ENCODE results near the gene QSER1.
A peak's percentile ranks its signal among the peaks of the same experiment; 100 is the strongest.
"Not testable (repeated sequence)": the region's sequence is repeated elsewhere in the genome, so short reads cannot be mapped to it uniquely, and the experiment has no call there.

QSER1 gene

DNA sequence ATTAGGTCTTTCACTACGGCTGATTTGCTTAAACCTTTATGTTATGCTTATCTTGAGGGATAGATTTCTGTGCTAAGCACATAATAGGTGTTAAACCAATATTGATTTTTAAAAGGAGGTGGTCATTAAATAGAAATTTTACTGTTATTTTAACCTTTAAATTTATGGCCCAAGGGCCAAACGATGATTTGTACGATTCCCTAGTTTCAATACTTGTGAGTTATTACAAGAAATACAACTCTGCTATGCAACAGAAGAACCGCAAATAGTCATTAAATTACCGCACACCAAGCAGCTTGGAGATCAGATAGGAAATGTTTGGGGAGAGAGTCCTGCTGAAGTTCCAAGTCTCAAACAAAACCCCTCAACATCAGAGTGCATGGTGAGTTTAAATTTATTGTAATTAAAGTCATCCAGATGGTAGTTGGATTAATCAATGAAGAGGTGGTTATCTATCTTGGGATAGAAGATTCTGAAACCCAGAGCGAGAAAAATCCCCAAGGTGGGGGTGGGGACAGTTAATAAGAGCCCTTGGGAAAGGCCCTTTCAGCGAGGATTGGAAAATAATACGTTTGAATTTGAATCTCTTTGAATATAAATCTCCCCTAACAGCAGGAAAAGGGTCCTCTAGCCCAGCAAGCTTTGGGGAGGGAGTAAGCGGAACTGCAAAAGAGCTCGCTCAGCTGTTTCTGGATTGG, 805 bp upstream of the QSER1 start:
- DNase-seq = peak; percentile 50

DNA sequence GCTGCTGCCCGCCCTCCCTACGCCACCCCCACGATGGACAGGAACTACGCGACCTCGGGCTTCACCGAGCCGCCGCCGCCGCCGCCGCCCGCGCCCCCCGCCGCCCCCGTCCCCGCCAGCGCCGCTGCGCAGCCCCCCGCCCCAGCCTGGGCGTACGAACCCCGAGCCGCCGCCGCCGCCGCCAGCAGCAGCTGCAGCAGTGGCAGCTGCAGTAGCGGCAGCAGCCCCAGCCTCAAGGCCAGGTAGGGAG, 407 bp downstream of the QSER1 start:
- DNase-seq = no peak

DNA sequence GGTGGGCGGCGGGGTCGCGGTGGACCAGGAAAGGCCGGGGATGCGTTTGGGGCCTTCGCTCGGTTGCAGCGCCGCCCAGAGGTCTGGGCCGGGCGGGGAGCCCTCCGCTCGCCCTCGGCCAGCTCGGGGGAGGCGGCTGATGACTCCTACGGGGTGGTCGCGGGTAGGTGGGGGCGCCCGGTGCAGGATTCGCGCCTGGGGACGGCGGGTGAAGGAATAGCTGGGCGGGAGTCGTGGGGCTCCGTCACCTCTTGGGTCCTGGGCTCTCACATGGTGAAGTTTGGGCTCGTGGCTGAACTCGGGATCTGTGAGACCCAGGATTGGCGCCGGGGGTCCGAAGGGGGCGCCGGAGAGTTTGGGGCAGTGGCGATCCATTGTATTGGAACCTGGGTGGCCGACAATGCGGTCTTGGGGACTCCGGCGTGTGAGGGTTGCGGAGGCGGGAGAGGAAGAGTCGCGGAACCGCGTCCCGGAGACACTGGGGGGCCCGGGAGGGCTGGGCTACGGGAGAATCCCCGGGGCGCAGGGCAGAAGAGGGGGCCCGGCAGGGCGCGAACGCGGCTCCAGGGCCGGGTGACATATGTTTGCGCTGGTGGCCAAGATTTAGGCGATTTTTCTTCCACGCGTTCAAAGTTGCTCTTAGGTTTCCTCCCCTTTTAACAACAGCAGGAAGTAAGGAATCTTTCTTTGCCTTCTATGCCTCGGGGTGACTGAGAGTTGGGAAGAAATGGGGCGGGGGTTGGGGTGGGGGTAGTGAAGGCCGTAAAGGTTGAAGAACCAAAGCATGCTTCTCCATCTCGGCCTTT, 935 bp downstream of the QSER1 start:
- peak; percentile 43 for DNase-seq

DNA sequence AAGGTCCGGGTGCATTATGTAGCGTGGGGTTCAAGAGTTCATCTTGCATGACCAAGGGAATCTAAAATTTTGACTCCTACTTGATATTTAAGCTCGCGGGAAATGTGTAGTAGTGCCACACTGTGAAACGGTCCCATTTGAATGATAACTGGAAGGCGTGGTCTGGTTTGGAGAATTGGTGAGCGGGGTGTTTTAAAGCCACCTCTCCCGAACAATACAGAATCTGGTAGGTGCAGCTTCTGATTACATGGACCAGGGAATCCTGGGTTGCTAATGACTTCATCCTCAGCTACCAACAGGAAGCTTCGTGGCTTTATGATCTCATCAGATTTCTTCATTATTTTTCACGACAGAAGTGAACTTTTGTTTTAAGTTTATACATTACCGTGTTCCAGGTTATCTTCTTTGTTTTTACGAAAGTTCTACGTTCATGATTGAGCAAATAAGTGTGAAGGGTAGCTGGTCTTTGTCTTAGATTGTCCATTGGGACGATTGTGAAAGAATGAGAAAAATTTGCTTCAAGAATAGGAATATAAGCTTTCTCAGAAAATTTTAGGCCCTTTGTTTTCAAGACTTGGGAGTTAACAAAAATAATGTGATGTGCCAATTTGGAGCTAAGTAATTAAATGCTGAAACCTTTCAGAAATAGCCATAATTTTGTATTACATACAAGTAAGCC, 1.7 kb downstream of the QSER1 start:
- peak; percentile 89 for DNase-seq

DNA sequence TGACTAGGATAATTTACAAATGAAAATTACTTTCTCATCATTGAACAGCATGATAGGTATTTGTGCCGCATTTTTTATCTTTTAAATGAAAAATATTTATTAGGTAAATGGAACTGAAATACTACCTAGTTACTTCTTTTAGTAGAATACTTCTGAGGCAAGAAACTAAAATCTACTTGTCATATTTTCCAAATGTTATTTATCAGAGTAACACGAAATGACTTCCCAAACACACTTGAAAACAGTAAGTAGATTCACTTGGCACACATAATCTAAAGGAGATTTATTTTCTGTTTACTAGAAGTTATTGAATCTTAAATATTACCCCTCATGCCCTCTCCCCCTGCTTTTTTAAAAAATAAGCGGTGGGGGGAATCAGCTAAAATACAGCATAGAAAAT, 2.3 kb downstream of the QSER1 start:
- DNase-seq = no peak

DNA sequence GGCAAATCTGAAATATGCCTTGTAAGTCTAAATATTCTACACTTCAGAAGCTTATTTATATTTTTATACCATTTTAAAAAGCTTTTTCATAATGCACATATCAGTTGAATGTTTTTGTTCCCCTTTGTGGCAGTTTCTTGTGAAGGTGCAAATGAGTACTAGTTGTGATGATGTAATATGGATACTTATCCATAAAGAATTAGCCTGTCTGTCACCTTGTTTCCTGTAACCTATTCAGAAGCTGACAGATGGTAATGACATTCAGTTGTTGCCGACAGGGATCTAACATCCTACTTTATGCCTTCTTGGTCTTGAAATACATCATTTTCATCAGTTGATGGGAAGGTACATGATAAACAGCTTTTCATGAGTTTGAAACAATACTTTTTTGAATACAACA, 2.9 kb downstream of the QSER1 start:
- no peak for DNase-seq

DNA sequence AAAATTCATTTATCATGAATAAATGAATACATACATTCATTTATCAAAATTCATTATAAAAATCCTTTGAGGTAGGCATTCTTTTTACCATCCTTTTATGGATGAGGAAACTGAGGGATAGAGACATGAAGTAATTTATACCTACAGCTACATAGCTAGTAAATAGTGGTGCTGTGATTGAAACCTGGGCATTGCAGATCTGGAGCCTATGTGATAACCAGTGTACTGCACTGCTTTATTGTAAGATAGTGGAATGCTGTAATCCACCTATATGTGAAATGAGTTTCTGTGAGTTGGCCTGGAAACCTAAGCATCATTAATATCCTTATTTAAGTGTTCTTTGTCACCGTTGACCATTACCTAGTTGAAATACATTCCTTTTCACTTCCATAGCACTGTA, 4.5 kb downstream of the QSER1 start:
- DNase-seq = no peak

DNA sequence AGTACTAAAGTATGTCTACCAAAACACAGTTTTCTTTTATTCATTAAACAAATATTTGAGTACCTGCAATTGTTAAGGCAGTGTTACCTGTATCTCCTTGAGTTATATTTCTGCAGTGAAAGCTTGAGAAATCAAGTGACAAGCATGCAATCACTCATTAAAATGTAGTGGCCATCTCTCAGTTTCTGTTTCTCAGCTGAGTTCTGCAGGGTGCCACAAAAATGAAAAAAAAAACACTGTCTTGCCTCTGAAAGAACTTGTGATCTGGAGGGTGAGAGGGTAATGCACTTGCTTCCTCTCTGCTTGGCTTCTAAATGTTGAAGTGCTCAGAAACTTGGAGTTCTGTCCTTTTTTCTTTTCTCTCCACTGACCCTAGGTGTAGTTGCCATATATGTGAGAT, 6.8 kb downstream of the QSER1 start:
- no peak for DNase-seq

DNA sequence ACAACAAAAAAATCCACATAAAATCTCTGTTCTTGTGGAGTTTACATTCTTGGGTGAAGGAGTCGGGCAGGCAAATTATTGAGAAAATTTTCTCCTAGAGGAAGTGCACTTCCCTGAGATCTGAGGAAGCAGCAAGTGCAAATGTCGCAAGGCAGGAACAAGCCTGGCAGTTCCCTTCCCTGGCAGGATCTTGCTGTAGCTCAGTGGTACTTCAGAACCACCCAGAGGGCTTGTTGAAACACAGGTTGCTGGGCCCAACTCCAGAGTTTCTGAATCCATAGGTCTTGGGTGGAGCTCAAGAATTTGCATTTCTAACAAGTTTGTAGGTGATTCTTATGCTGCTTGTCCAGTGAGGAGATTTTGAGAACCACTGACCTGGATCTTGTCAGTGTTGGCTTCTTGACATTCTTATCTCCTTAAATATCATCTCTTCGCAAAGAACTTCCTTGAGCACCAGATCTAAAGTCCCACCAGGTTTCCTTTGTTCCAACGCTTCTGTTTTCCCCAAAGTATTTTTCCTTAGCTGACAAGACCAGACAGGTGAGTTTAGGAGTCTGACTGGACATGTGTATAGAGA, 9.6 kb downstream of the QSER1 start:
- DNase-seq = no peak

DNA sequence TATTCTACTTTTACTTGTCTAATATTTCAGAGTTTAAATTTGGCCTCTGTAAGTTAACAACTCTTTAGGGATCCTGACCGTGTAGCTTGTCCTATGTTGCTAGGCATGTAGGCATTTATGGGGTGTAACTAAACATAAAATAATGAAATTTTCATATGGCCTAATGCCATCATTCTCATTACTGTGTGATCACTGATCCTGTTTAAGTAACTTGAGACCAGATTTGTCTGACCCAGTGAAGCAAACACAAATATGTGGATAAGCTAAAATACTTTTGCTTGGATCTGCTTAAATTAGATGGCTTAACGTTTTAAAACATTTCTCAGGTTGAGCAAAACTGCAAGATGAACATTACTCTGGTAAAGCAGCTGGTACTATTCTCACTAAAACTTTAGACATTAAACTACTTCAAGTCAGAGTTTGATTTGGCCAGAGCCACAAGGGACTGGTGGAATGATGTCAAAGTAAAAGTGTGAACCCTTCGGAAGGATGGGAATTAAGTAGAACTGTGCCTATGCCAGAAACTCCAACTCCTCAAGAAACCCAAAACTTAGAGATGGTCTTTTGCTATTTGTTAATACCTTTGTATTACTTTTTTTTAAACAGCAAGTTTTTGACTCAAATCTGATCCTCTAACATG, 12.5 kb downstream of the QSER1 start:
- DNase-seq = no peak

DNA sequence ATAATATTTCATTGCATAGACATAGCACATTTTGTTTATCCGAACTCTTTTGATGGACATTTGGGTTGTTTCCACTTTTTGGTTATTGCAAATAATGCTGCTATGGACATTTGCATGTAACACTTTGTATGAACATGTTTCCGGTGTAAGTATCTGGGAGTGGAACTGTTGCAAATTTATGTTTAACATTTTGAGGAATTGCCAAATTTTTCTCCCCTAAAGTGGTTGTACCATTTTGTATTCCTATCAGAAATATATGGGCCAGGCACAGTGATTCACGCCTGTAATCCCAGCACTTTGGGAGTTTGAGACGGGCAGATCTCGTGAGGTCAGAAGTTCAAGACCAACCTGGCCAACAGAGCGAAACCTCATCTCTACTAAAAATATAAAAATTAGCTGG, 16.0 kb downstream of the QSER1 start:
- no peak for DNase-seq

DNA sequence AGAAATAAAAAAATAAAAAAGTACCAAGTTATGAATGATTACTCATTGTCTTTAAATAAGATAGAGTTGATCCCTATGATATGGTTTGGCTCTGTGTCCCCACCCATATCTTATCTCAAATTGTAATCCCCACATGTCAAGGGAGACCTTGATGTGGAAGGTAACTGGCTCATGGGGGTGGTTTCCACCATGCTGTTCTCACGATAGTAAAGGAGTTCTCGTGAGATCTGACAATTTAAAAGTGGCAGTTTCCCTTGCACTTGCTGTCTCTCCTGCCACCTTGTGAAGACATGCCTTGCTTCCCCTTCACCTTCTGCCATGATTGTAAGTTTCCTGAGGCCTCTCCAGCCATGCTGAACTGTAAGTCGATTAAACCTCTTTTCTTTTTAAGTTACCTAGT, 18.8 kb downstream of the QSER1 start:
- no peak for DNase-seq

DNA sequence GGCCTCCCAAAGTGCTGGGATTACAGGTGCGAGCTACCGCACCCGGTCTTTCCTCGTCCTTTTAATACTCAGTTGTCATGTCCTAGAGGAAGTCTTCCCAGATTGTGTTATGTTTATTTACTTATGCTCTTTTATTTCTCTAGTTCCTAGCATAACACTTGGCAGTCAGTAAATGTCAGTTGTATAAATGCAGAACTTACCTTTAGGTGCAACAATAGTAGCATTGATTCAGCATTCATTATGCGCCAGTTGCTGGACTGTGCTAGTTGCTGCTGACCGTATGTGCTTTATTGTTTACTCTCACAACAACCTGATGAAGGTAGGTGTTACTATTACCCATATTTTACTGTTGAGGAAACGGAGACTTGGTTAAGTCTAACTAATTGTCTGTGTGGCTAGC, 20.8 kb downstream of the QSER1 start:
- DNase-seq = no peak

DNA sequence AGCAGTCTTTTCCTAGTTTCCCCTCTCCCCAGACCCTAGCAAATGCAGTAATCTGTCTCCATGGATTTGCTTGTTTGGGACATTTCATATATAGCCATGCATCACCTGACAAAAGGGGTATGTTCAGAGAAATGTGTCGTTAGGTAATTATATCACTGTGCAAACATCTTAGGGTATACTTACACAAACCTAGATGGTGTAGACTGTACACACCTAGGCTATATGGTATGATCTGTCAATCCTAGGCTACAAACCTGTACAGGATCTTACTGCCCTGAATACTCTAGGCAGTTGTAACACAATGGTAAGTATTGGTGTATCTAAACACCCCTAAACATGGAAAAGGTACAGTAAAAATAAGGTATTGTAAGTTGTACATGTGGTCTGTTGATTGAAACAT, 23.8 kb downstream of the QSER1 start:
- no peak for DNase-seq

DNA sequence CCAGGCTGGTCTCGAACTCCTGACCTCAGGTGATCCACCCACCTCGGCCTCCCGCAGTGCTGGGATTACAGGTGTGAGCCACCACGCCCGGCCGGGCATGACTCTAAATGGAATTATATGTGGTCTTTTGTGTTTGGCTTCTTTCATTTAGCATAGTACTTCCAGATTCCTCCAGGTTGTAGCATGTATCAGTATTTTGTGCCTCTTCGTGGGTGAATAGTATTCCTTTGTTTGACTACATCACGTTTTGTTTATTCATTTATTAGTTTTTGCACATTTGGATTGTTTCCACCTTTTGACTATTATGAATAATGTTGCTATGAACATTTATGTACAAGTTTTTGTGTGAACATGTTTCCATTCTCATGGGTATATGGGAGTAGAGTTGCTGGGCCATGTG, 24.4 kb downstream of the QSER1 start:
- DNase-seq = no peak

DNA sequence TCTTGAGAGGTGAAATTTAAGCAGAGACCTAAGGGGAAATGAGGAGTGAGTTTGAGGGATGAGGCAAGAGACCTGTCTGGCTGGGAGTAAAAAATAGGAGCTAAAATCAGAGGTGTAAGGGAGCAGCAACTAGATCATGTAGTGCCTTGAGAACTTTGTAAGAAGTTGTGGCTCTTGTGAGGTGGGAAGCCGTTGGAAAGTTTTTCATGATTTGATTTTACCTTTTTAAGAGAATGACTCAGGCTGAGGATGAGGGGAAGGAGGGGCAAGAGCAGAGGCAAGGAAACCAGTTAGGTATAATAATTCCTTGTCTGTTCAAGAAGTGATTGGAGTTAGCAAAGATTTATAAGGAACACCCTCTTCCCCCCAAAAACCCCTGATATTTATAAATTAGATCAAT, 25.8 kb downstream of the QSER1 start:
- no peak for DNase-seq

DNA sequence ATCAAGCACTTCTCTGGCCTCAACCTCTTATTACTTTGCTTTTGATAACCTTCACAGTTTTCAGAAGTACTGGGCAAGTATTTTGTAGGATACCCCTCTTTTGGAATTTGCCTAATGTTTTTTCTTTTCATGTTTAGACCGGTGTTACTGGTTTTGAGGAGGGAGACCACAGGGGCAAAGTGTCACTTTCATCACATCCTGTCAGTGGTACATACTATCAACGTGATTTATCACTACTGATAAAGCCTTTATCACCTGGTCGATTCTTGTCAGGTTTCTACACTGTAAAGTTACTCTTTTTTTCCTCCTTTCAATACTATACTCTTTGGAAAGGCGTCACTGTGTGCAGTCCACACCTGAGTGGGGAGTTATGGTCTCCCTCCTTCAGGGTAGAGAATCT, 26.7 kb downstream of the QSER1 start:
- DNase-seq = no peak

DNA sequence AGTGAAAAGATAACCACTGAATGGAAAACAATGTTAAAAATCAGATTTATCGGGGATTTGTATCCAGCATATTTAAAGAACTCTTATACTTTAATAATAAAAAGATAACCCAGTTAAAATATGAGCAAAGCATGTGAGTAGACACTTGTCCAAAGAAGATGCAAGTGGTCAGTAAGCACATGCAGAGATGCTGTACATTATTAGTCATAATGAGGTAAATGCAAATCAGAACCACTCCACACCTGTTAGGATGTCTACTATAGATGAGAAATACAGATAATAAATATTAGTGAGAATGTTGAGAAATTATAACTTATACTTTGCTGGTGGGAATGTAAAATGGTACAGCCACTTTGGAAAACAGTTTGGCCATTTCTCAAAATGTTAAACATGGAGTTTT, 28.0 kb downstream of the QSER1 start:
- DNase-seq = no peak

DNA sequence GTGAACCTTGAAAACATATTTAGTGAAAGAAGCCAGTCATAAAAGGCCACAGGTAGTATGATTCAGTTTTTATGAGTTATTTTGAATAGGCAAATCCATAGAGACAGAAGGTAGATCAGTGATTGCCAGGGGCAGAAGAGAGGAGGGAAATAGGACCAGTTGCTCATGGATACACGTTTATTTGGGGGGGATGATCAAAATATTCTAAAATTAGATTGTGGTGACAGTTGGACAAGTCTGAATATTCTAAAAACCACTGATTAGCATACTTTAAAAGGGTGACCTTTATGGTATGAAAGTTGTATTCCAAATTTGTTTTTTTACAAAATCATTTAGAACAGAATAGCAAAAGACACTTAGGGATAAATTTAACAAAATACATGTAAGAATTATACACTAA, 28.6 kb downstream of the QSER1 start:
- no peak for DNase-seq

DNA sequence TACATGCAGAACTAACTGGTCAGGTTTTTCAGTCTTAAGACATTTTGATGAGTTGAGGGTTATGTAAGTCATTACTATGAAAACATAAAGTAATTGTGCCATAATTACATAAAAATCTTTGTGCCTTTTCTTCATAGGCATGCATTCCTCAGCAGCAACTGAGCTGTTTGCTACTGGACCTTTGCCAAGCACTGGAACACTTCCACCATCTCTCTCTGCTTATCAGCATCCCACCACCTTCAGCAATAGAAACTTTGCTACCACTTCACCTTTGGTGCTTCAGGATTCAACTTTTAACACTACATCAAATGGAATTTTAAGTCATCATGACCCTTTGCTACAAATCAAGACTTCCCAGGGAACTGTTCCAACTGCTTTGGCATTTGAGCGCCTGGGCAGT, 39.0 kb downstream of the QSER1 start:
- DNase-seq = no peak

DNA sequence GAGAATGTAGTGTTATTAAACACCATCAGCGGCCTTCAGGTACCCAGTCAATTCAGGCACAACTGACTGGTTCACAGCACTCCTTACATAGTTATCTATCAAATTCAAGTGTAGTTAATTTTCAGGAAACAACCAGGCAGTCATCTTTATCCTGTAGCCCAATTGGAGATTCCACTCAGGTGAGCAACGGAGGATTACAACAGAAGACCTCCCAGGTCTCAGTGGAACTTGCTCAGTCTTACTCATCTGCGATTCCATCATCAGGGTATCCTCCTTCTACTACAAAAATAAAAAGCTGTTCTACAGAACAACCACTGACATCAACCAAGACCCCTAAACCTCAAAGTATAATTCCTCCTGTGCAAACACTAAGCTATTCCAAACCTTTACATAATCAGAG, 39.6 kb downstream of the QSER1 start:
- DNase-seq = no peak

DNA sequence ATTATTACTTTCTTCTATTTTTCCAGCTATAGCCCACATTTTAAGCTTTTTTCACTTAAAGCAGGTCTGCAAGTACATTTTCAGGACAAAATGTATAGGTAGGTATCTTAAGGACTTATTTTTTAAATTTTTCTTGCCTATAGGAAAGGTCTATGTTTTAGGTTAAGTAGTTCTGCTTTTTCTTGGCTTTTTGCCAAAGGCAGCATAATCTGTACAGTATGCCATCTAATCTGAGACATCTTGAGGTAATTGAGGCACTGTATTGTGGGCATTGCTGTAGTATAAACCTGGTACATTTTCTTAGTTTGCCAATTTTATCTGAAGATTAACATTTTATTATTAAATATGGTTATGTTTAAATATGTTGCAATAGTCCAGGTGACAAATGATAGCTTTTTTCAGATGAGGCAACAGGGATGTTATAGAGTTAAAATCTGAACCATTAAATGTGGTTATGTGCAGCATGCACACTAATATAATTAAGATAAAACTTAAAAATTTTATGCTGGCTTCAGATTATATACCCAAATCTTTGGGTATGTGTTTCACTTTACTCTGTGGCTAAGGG, 42.9 kb downstream of the QSER1 start:
- no peak for DNase-seq

DNA sequence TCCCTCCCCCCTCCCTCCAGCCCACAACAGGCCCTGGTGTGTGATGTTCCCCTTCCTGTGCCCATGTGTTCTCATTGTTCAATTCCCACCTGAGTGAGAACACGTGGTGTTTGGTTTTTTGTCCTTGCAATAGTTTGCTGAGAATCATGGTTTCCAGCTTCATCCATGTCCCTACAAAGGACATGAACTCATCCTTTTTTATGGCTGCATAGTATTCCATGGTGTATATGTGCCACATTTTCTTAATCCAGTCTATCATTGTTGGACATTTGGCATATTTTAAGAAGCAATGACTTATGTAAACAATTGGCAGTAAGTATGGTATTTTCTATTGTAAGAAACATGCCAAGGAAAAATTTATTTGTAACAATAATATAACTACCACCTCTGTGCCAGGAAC, 43.6 kb downstream of the QSER1 start:
- not testable (repeated sequence) for DNase-seq
